Measurements from ENCODE around the gene ASTN2.

ASTN2 gene

GRCh38 chr9:117414906-117415331 is at the start of gene ASTN2:
ASTN2 (minus strand) TSS chr9:117415057; CDS start chr9:117414938, 119 bp downstream.
- DNase-seq: no peak

GRCh38 chr9:117462861-117463260 is 48.0 kb upstream of the ASTN2 start:
- no peak for DNase-seq

GRCh38 chr9:117461386-117461785 is 46.5 kb upstream of the ASTN2 start:
- no peak for DNase-seq

GRCh38 chr9:117460743-117461142 is 45.9 kb upstream of the ASTN2 start:
- no peak for DNase-seq

GRCh38 chr9:117459913-117460312 is 45.1 kb upstream of the ASTN2 start:
- no peak for DNase-seq

- DNase-seq: no peak
Measured at GRCh38 chr9:117458066-117458465, 43.2 kb upstream of the ASTN2 start.

GRCh38 chr9:117454711-117455110 is 39.9 kb upstream of the ASTN2 start:
- no peak for DNase-seq

GRCh38 chr9:117453737-117454136 is 38.9 kb upstream of the ASTN2 start:
- DNase-seq: no peak

- no peak for DNase-seq
Measured at GRCh38 chr9:117451311-117451710, 36.5 kb upstream of the ASTN2 start.

- DNase-seq: no peak
Measured at GRCh38 chr9:117448066-117448465, 33.2 kb upstream of the ASTN2 start.

GRCh38 chr9:117445631-117446030 is 30.8 kb upstream of the ASTN2 start:
- no peak for DNase-seq

- no peak for DNase-seq
Measured at GRCh38 chr9:117444501-117444900, 29.6 kb upstream of the ASTN2 start.

- no peak for DNase-seq
Measured at GRCh38 chr9:117437283-117437682, 22.4 kb upstream of the ASTN2 start.

GRCh38 chr9:117435630-117436261 is 20.9 kb upstream of the ASTN2 start:
- no peak for DNase-seq

- no peak for DNase-seq
Measured at GRCh38 chr9:117434566-117434965, 19.7 kb upstream of the ASTN2 start.

- DNase-seq: no peak
Measured at GRCh38 chr9:117430813-117431212, 16.0 kb upstream of the ASTN2 start.

- DNase-seq: no peak
Measured at GRCh38 chr9:117427357-117427913, 12.6 kb upstream of the ASTN2 start.

- DNase-seq: no peak
Measured at GRCh38 chr9:117425566-117425965, 10.7 kb upstream of the ASTN2 start.

- DNase-seq: no peak
Measured at GRCh38 chr9:117424291-117424690, 9.4 kb upstream of the ASTN2 start.

GRCh38 chr9:117418111-117418510 is 3.3 kb upstream of the ASTN2 start:
- DNase-seq: no peak

- no peak for DNase-seq
Measured at GRCh38 chr9:117416856-117417255, 2.0 kb upstream of the ASTN2 start.

GRCh38 chr9:117415358-117415914 is 579 bp upstream of the ASTN2 start:
- no peak for DNase-seq

GRCh38 chr9:117414220-117414905 is 494 bp downstream of the ASTN2 start:
- no peak for DNase-seq
